K562 (cell line): ENCODE data around the gene RALA. TPM values are rescaled to one million over a fixed set of nuclear protein-coding genes. Genes with fewer than 3 reads are reported as not detected.
A peak's percentile ranks its signal among the peaks of the same experiment; 100 is the strongest.

ENCODE experiments used
- CHD2 ChIP-seq: IDR thresholded peaks from 2 replicates; pipeline ENCODE4 v1.6.1; 2011; ENCODE audit warnings: low read depth, low read length
- COPS2 ChIP-seq: fragments of 450-650 bp; conservative IDR thresholded peaks from 2 replicates; pipeline ENCODE4 v1.6.1; 2016; ENCODE audit warnings: mild to moderate bottlenecking, moderate library complexity
- ESRRA ChIP-seq: fragments of 450-650 bp; IDR thresholded peaks from 2 replicates; pipeline ENCODE4 v1.6.1; 2014; ENCODE audit warnings: low read depth, mild to moderate bottlenecking, moderate library complexity, borderline replicate concordance
- EWSR1 ChIP-seq: fragments of 450-650 bp; IDR thresholded peaks from 2 replicates; pipeline ENCODE4 v1.6.1; 2018; ENCODE audit warnings: borderline replicate concordance, mild to moderate bottlenecking, low read depth, moderate library complexity; ENCODE audit not compliant: partially characterized antibody
- FOXP1 ChIP-seq: sonication (generic); formaldehyde crosslinking; IDR thresholded peaks from 2 replicates; pipeline ENCODE4 v1.8.0; 2022; ENCODE audit warnings: mild to moderate bottlenecking, missing genetic modification reagents
- HNRNPK ChIP-seq: fragments of 200-400 bp; formaldehyde crosslinking; IDR thresholded peaks from one replicate; pipeline ENCODE4 v1.6.1; 2018; ENCODE audit warnings: mild to moderate bottlenecking, low read depth, low read length; ENCODE audit not compliant: poor library complexity, severe bottlenecking
- KAT7 ChIP-seq: sonication (generic); formaldehyde crosslinking; IDR thresholded peaks from 2 replicates; pipeline ENCODE4 v1.8.0; 2022; ENCODE audit warnings: missing genetic modification reagents, mild to moderate bottlenecking, borderline replicate concordance
- MAFK ChIP-seq: IDR thresholded peaks from 2 replicates; pipeline ENCODE4 v1.6.1; 2011; ENCODE audit warnings: low read length, improper control_type of control experiment
- MCM3 ChIP-seq: fragments of 450-650 bp; IDR thresholded peaks from 2 replicates; pipeline ENCODE4 v1.6.1; 2016
- MCM7 ChIP-seq, 2 experiments: fragments of 450-650 bp; IDR thresholded peaks; 2 replicates each; pipeline ENCODE4 v1.6.1; 2016 to 2018
- NFIC ChIP-seq: fragments of 450-650 bp; IDR thresholded peaks from 2 replicates; pipeline ENCODE4 v1.6.1; 2017; ENCODE audit warnings: mild to moderate bottlenecking, inconsistent platforms
- STAT5A ChIP-seq: IDR thresholded peaks from 2 replicates; pipeline ENCODE4 v1.6.1; 2012; ENCODE audit warnings: low read length, inconsistent platforms, borderline replicate concordance
- ZNF282 ChIP-seq: sonication (generic); formaldehyde crosslinking; IDR thresholded peaks from 2 replicates; pipeline ENCODE4 v1.8.1; 2023; ENCODE audit warnings: missing genetic modification reagents
- ZNF57 ChIP-seq: fragments of 450-650 bp; formaldehyde crosslinking; IDR thresholded peaks from 2 replicates; pipeline ENCODE4 v1.4.0; 2020; ENCODE audit warnings: mild to moderate bottlenecking, moderate library complexity
- polyA plus RNA-seq, 8 experiments: library from polyadenylated mRNA; depleted of rRNA in 4 of 8; stranded (reverse) in 5 of 8; unstranded in 3 of 8; fragments of >200 nt; fragmentation: Nextera tagmentation in 2 of 8; fragmentation: Illumina TruSeq in 1 of 8; extraction: Ambion mirVana in 2 of 8; extraction: Trizol in 1 of 8; gene quantifications; 2 replicates each; pipeline versions ENCODE4 v1.2.1 to v1.2.3, GENCODE V29; 2011 to 2014; ENCODE audit warnings: inconsistent platforms in 1 of 8, missing spikeins in 1 of 8
- total RNA-seq, 7 experiments: library from RNA; depleted of rRNA in 6 of 7; stranded (reverse); fragments of >200 nt in 6 of 7; fragmentation: Illumina TruSeq in 2 of 7; extraction: Trizol in 2 of 7; gene quantifications; 2 replicates each; pipeline versions ENCODE4 v1.2.1 to v1.2.3, GENCODE V29; 2011 to 2021; ENCODE audit warnings: low replicate concordance in 1 of 7
- TF ChIP-seq, protein P1 (sequence below): fragments of 200-800 bp; sonication (Bioruptor generic); IDR thresholded peaks from 2 replicates; pipeline ENCODE4 v1.6.1; 2016; ENCODE audit warnings: missing genetic modification characterization, missing compliant biosample characterization
- TF ChIP-seq, protein P2 (sequence below): fragments of 450-650 bp; IDR thresholded peaks from 2 replicates; pipeline ENCODE4 v1.6.1; 2016; ENCODE audit warnings: low read depth

The RALA gene
- total and polyA plus RNA-seq, 9 of the 15 experiments (the other 6 are each of a cell fraction or from before 2014, with no cell fraction given) = 7.2 to 28.0 (median 25.7) TPM

DNA sequence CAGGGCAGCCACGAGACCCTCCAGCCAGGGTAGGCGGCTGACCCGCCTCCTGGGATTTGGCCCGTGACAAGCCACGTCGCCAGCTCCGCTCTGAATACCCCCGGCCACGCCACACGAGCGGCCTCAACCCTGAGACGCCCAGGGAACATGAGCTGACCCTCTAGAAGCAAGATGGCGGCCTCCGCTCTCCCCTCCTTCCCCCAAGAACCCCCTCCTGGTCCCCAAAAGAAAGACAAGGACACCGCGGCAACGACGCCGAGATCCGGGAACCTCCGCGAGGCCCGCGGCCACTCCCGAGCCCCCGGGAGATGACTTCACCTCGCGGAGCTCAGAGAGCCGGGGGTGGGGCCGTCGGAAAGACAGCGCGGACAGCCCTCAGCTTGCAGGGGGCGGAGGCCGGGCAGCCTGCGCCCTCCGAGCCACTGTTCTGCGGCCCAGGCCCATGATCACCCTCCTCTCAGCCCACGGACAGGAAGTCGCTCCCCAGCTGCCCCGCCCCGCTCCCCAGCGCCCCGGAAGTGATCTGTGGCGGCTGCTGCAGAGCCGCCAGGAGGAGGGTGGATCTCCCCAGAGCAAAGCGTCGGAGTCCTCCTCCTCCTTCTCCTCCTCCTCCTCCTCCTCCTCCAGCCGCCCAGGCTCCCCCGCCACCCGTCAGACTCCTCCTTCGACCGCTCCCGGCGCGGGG, at the start of gene RALA (continued):
- TF ChIP-seq KAT7 (CRISPR knock-in tag) (no peak), STAT5A (no peak), HNRNPK (no peak), MCM3 (no peak), ESRRA (0 out of 2 replicates have a peak, but pooled peaks have one; percentile 14), COPS2 (no peak), MCM7 (IDR thresholded peaks at IDR 0.05) (no peak), MAFK (no peak), NFIC (peak; percentile 21; the same call in 1 of the 2 replicates), ZNF282 (no peak), CHD2 (0 out of 2 replicates have a peak, but pooled peaks have one; percentile 11), ZNF57 (CRISPR knock-in tag) (no peak), EWSR1 (no peak), FOXP1 (no peak)
- TF ChIP-seq, protein P1, sequence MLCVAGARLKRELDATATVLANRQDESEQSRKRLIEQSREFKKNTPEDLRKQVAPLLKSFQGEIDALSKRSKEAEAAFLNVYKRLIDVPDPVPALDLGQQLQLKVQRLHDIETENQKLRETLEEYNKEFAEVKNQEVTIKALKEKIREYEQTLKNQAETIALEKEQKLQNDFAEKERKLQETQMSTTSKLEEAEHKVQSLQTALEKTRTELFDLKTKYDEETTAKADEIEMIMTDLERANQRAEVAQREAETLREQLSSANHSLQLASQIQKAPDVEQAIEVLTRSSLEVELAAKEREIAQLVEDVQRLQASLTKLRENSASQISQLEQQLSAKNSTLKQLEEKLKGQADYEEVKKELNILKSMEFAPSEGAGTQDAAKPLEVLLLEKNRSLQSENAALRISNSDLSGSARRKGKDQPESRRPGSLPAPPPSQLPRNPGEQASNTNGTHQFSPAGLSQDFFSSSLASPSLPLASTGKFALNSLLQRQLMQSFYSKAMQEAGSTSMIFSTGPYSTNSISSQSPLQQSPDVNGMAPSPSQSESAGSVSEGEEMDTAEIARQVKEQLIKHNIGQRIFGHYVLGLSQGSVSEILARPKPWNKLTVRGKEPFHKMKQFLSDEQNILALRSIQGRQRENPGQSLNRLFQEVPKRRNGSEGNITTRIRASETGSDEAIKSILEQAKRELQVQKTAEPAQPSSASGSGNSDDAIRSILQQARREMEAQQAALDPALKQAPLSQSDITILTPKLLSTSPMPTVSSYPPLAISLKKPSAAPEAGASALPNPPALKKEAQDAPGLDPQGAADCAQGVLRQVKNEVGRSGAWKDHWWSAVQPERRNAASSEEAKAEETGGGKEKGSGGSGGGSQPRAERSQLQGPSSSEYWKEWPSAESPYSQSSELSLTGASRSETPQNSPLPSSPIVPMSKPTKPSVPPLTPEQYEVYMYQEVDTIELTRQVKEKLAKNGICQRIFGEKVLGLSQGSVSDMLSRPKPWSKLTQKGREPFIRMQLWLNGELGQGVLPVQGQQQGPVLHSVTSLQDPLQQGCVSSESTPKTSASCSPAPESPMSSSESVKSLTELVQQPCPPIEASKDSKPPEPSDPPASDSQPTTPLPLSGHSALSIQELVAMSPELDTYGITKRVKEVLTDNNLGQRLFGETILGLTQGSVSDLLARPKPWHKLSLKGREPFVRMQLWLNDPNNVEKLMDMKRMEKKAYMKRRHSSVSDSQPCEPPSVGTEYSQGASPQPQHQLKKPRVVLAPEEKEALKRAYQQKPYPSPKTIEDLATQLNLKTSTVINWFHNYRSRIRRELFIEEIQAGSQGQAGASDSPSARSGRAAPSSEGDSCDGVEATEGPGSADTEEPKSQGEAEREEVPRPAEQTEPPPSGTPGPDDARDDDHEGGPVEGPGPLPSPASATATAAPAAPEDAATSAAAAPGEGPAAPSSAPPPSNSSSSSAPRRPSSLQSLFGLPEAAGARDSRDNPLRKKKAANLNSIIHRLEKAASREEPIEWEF = no peak
- TF ChIP-seq, protein P2, sequence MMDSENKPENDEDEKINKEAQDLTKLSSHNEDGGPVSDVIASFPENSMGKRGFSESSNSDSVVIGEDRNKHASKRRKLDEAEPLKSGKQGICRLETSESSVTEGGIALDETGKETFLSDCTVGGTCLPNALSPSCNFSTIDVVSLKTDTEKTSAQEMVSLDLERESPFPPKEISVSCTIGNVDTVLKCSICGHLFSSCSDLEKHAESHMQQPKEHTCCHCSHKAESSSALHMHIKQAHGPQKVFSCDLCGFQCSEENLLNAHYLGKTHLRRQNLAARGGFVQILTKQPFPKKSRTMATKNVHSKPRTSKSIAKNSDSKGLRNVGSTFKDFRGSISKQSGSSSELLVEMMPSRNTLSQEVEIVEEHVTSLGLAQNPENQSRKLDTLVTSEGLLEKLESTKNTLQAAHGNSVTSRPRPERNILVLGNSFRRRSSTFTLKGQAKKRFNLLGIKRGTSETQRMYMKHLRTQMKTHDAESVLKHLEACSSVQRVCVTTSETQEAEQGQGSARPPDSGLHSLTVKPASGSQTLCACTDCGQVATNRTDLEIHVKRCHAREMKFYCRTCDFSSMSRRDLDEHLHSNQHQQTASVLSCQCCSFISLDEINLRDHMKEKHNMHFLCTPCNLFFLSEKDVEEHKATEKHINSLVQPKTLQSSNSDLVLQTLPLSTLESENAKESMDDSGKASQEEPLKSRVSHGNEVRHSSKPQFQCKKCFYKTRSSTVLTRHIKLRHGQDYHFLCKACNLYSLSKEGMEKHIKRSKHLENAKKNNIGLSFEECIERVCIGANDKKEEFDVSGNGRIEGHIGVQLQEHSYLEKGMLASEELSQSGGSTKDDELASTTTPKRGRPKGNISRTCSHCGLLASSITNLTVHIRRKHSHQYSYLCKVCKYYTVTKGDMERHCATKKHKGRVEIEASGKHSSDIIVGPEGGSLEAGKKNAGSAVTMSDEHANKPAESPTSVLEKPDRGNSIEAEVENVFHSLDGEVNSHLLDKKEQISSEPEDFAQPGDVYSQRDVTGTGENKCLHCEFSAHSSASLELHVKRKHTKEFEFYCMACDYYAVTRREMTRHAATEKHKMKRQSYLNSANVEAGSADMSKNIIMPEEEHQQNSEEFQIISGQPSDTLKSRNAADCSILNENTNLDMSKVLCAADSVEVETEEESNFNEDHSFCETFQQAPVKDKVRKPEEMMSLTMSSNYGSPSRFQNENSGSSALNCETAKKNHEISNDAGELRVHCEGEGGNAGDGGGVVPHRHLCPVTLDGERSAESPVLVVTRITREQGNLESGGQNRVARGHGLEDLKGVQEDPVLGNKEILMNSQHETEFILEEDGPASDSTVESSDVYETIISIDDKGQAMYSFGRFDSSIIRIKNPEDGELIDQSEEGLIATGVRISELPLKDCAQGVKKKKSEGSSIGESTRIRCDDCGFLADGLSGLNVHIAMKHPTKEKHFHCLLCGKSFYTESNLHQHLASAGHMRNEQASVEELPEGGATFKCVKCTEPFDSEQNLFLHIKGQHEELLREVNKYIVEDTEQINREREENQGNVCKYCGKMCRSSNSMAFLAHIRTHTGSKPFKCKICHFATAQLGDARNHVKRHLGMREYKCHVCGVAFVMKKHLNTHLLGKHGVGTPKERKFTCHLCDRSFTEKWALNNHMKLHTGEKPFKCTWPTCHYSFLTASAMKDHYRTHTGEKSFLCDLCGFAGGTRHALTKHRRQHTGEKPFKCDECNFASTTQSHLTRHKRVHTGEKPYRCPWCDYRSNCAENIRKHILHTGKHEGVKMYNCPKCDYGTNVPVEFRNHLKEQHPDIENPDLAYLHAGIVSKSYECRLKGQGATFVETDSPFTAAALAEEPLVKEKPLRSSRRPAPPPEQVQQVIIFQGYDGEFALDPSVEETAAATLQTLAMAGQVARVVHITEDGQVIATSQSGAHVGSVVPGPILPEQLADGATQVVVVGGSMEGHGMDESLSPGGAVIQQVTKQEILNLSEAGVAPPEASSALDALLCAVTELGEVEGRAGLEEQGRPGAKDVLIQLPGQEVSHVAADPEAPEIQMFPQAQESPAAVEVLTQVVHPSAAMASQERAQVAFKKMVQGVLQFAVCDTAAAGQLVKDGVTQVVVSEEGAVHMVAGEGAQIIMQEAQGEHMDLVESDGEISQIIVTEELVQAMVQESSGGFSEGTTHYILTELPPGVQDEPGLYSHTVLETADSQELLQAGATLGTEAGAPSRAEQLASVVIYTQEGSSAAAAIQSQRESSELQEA = peak; percentile 12; the same call in 1 of the 2 replicates
